Measurements from ENCODE around the gene MACROD2.

- TF ChIP-seq CTCF (IDR thresholded peaks at IDR 0.05) (no peak), POLR2AphosphoS5 (IDR thresholded peaks at IDR 0.05) (no peak), POLR2A (IDR thresholded peaks at IDR 0.05) (no peak)
Observed at GRCh38 chr20:14203657-14204056, 208.3 kb downstream of the MACROD2 start.
